ENCODE data around the gene RAB7A. TPM values are rescaled to one million over a fixed set of nuclear protein-coding genes. Genes with fewer than 3 reads are reported as not detected.

The RAB7A gene
- total RNA-seq, 1 donor, result 166 TPM

- no peak overlapping the region for H3K4me3 ChIP-seq (ENCODE audit: low read depth, low read length)
- peak; percentile 35 for DNase-seq (ENCODE audit: low read depth)
- TF ChIP-seq CTCF (IDR thresholded peaks at IDR 0.05; ENCODE audit: insufficient read depth, low read length), result peak; percentile 22
Measured at GRCh38 chr3:128849911-128850455, 124.0 kb downstream of the RAB7A start.

- TF ChIP-seq CTCF (IDR thresholded peaks at IDR 0.05; ENCODE audit: insufficient read depth, low read length), result no peak
- H3K4me3 ChIP-seq (ENCODE audit: low read depth, low read length), result no peak overlapping the region
- DNase-seq (ENCODE audit: low read depth), result no peak
Measured at GRCh38 chr3:128850544-128850943, 124.6 kb downstream of the RAB7A start.

- no peak for DNase-seq (ENCODE audit: low read depth)
- H3K4me3 ChIP-seq (ENCODE audit: low read depth, low read length), result no peak overlapping the region
- no peak for TF ChIP-seq CTCF (IDR thresholded peaks at IDR 0.05; ENCODE audit: insufficient read depth, low read length)
Measured at GRCh38 chr3:128851601-128852000, 125.6 kb downstream of the RAB7A start.

GRCh38 chr3:128853826-128854225 lies 127.8 kb downstream of the RAB7A start:
- no peak for DNase-seq (ENCODE audit: low read depth)
- TF ChIP-seq CTCF (IDR thresholded peaks at IDR 0.05; ENCODE audit: insufficient read depth, low read length), result no peak
- no peak overlapping the region for H3K4me3 ChIP-seq (ENCODE audit: low read depth, low read length)

GRCh38 chr3:128854475-128854874 lies 128.5 kb downstream of the RAB7A start:
- no peak for DNase-seq (ENCODE audit: low read depth)
- H3K4me3 ChIP-seq (ENCODE audit: low read depth, low read length), result no peak overlapping the region
- no peak for TF ChIP-seq CTCF (IDR thresholded peaks at IDR 0.05; ENCODE audit: insufficient read depth, low read length)

- H3K4me3 ChIP-seq (ENCODE audit: low read depth, low read length), result no peak overlapping the region
- DNase-seq (ENCODE audit: low read depth), result no peak
- TF ChIP-seq CTCF (IDR thresholded peaks at IDR 0.05; ENCODE audit: insufficient read depth, low read length), result no peak
Measured at GRCh38 chr3:128855569-128855968, 129.6 kb downstream of the RAB7A start.

- no peak for DNase-seq (ENCODE audit: low read depth)
- no peak for TF ChIP-seq CTCF (IDR thresholded peaks at IDR 0.05; ENCODE audit: insufficient read depth, low read length)
- H3K4me3 ChIP-seq (ENCODE audit: low read depth, low read length), result no peak overlapping the region
Measured at GRCh38 chr3:128858167-128858566, 132.2 kb downstream of the RAB7A start.

All from fibroblast of the aortic adventitia (primary cell).